HEK293 (cell line): ENCODE data around the gene CAP1.

Source experiments
- CTCF ChIA-PET: fragments of 350-600 bp; formaldehyde crosslinking; extraction: SDS; loops from one replicate; lab custom pipeline; 2021; ENCODE audit warnings: antibody characterized with exemption; lab: Yijun Ruan, JAX
- POLR2A ChIA-PET: fragments of 300-600 bp; formaldehyde crosslinking; extraction: SDS; loops from one replicate; lab custom pipeline; 2020; ENCODE audit warnings: antibody characterized with exemption, inconsistent platforms; lab: Yijun Ruan, JAX
- H3K27ac ChIP-seq: fragments of 200-500 bp; sonication (Bioruptor generic); 2 replicates; pipeline ENCODE4 v1.5.1; 2014; ENCODE audit warnings: low read depth, low read length, control low read depth, inconsistent platforms; ENCODE audit errors: extremely low read depth
- H3K36me3 ChIP-seq, 2 experiments: fragments of 200-500 bp in 1 of 2; sonication (Bioruptor generic) in 1 of 2; 1 replicate in 1 of 2; 2 replicates in 1 of 2; pipeline ENCODE4 v1.5.1; 2014 to 2017; ENCODE audit warnings: inconsistent platforms in 2 of 2, low read length in 2 of 2; ENCODE audit not compliant: control insufficient read depth in 2 of 2, insufficient read depth in 1 of 2
- H3K4me1 ChIP-seq: fragments of 200-500 bp; sonication (Bioruptor generic); 2 replicates; pipeline ENCODE4 v1.5.1; 2014; ENCODE audit warnings: mild to moderate bottlenecking, low read length, inconsistent platforms; ENCODE audit not compliant: control insufficient read depth, insufficient read depth
- H3K4me3 ChIP-seq: 2 replicates; pipeline ENCODE4 v1.5.1; 2011; ENCODE audit warnings: low read depth, mild to moderate bottlenecking, control low read depth, low read length, moderate library complexity
- H3K9me3 ChIP-seq: fragments of 200-500 bp; sonication (Bioruptor generic); 2 replicates; pipeline ENCODE4 v1.5.1; 2014; ENCODE audit warnings: low read depth, low read length, inconsistent platforms; ENCODE audit not compliant: control insufficient read depth, insufficient read depth
- BCL11A ChIP-seq: fragments of 450-650 bp; formaldehyde crosslinking; IDR thresholded peaks from 2 replicates; pipeline ENCODE4 v1.5.1; 2016; ENCODE audit warnings: low read depth, missing biosample characterization, missing genetic modification characterization
- BCL11B ChIP-seq: fragments of 450-650 bp; formaldehyde crosslinking; IDR thresholded peaks from 2 replicates; pipeline ENCODE4 v1.5.1; 2016; ENCODE audit warnings: low read depth, missing biosample characterization, missing genetic modification characterization
- GFI1B ChIP-seq: fragments of 450-650 bp; formaldehyde crosslinking; IDR thresholded peaks from 2 replicates; pipeline ENCODE4 v1.5.1; 2016; ENCODE audit warnings: missing biosample characterization, missing genetic modification characterization
- HIC1 ChIP-seq: fragments of 450-650 bp; formaldehyde crosslinking; IDR thresholded peaks from 2 replicates; pipeline ENCODE4 v1.5.1; 2016; ENCODE audit warnings: missing biosample characterization, missing genetic modification characterization
- KLF1 ChIP-seq: fragments of 450-650 bp; formaldehyde crosslinking; IDR thresholded peaks from 2 replicates; pipeline ENCODE4 v1.5.1; 2016; ENCODE audit warnings: missing biosample characterization, missing genetic modification characterization
- KLF7 ChIP-seq: fragments of 450-650 bp; formaldehyde crosslinking; IDR thresholded peaks from 2 replicates; pipeline ENCODE4 v1.5.1; 2016; ENCODE audit warnings: missing biosample characterization, missing genetic modification characterization, borderline replicate concordance
- KLF8 ChIP-seq: fragments of 450-650 bp; formaldehyde crosslinking; IDR thresholded peaks from 2 replicates; pipeline ENCODE4 v1.5.1; 2016; ENCODE audit warnings: missing biosample characterization, missing genetic modification characterization
- MEIS1 ChIP-seq: sonication (generic); formaldehyde crosslinking; IDR thresholded peaks from 2 replicates; pipeline ENCODE4 v1.8.1; 2022; ENCODE audit warnings: missing genetic modification reagents, mild to moderate bottlenecking, borderline replicate concordance
- MYNN ChIP-seq: fragments of 450-650 bp; formaldehyde crosslinking; IDR thresholded peaks from 2 replicates; pipeline ENCODE4 v1.5.1; 2016; ENCODE audit warnings: missing biosample characterization, missing genetic modification characterization, borderline replicate concordance
- MZF1 ChIP-seq: fragments of 450-650 bp; formaldehyde crosslinking; IDR thresholded peaks from 2 replicates; pipeline ENCODE4 v1.5.1; 2017; ENCODE audit warnings: missing biosample characterization, missing genetic modification characterization, borderline replicate concordance
- OSR2 ChIP-seq: fragments of 450-650 bp; formaldehyde crosslinking; IDR thresholded peaks from 2 replicates; pipeline ENCODE4 v1.5.1; 2016; ENCODE audit warnings: missing biosample characterization, missing genetic modification characterization
- PBX3 ChIP-seq: sonication (generic); formaldehyde crosslinking; IDR thresholded peaks from 2 replicates; pipeline ENCODE4 v1.8.1; 2022; ENCODE audit warnings: mild to moderate bottlenecking, moderate library complexity, missing genetic modification reagents
- PRDM6 ChIP-seq: fragments of 450-650 bp; formaldehyde crosslinking; IDR thresholded peaks from 2 replicates; pipeline ENCODE4 v1.5.1; 2017; ENCODE audit warnings: missing biosample characterization, missing genetic modification characterization
- ZBTB6 ChIP-seq: fragments of 450-650 bp; formaldehyde crosslinking; IDR thresholded peaks from 2 replicates; pipeline ENCODE4 v1.5.1; 2017; ENCODE audit warnings: missing biosample characterization, missing genetic modification characterization
- ZBTB7A ChIP-seq: fragments of 450-650 bp; formaldehyde crosslinking; IDR thresholded peaks from 2 replicates; pipeline ENCODE4 v1.5.1; 2016; ENCODE audit warnings: low read depth, missing biosample characterization, missing genetic modification characterization
- ZBTB8A ChIP-seq: fragments of 450-650 bp; formaldehyde crosslinking; IDR thresholded peaks from 2 replicates; pipeline ENCODE4 v1.5.1; 2016; ENCODE audit warnings: missing biosample characterization, missing genetic modification characterization
- ZFP3 ChIP-seq: fragments of 450-650 bp; formaldehyde crosslinking; IDR thresholded peaks from 2 replicates; pipeline ENCODE4 v1.5.1; 2016; ENCODE audit warnings: low read depth, missing biosample characterization, missing genetic modification characterization
- ZNF223 ChIP-seq: fragments of 450-650 bp; formaldehyde crosslinking; IDR thresholded peaks from 2 replicates; pipeline ENCODE4 v1.5.1; 2016; ENCODE audit warnings: missing biosample characterization, missing genetic modification characterization
- ZNF280C ChIP-seq: fragments of 450-650 bp; formaldehyde crosslinking; IDR thresholded peaks from 2 replicates; pipeline ENCODE4 v1.5.1; 2016; ENCODE audit warnings: missing biosample characterization, missing genetic modification characterization
- ZNF335 ChIP-seq: fragments of 450-650 bp; formaldehyde crosslinking; conservative IDR thresholded peaks from 2 replicates; pipeline ENCODE4 v1.5.1; 2016; ENCODE audit warnings: missing biosample characterization, missing genetic modification characterization
- ZNF585B ChIP-seq: fragments of 450-650 bp; formaldehyde crosslinking; IDR thresholded peaks from 2 replicates; pipeline ENCODE4 v1.5.1; 2016; ENCODE audit warnings: missing biosample characterization, missing genetic modification characterization
- ZNF645 ChIP-seq: fragments of 450-650 bp; formaldehyde crosslinking; IDR thresholded peaks from 2 replicates; pipeline ENCODE4; 2016; ENCODE audit warnings: missing biosample characterization, missing genetic modification characterization
- ZNF707 ChIP-seq: fragments of 450-650 bp; formaldehyde crosslinking; IDR thresholded peaks from 2 replicates; pipeline ENCODE4 v1.5.1; 2016; ENCODE audit warnings: missing biosample characterization, missing genetic modification characterization
- ZNF747 ChIP-seq: fragments of 450-650 bp; formaldehyde crosslinking; IDR thresholded peaks from 2 replicates; pipeline ENCODE4 v1.5.1; 2016; ENCODE audit warnings: missing biosample characterization, missing genetic modification characterization
- ZNF785 ChIP-seq: fragments of 450-650 bp; formaldehyde crosslinking; IDR thresholded peaks from 2 replicates; pipeline ENCODE4 v1.5.1; 2016; ENCODE audit warnings: missing biosample characterization, missing genetic modification characterization
- ZNF792 ChIP-seq: fragments of 450-650 bp; formaldehyde crosslinking; IDR thresholded peaks from 2 replicates; pipeline ENCODE4 v1.5.1; 2016; ENCODE audit warnings: missing biosample characterization, missing genetic modification characterization

The CAP1 gene

GRCh38 chr1:40067023-40067422, 26.5 kb downstream of the CAP1 start:
- Histone ChIP-seq H3K4me1 (no peaks in the 10 kb centered on the region), H3K36me3 (peaks cover 67 to 98% of the 10 kb centered on the region in 2 experiments), H3K9me3 (no peaks in the 10 kb centered on the region), H3K27ac (no peak overlapping the region), H3K4me3 (no peak overlapping the region)
- POLR2A ChIA-PET = no interaction called here
- TF ChIP-seq BCL11A (tag by site-specific recombination) (no peak), ZNF585B (no peak), ZBTB7A (tag by site-specific recombination) (no peak), GFI1B (tag by site-specific recombination) (no peak), PBX3 (CRISPR knock-in tag) (no peak), ZBTB6 (no peak), ZBTB8A (tag by site-specific recombination) (no peak), OSR2 (tag by site-specific recombination) (no peak), ZNF335 (tag by site-specific recombination) (no peak), ZNF747 (tag by site-specific recombination) (no peak), ZNF785 (tag by site-specific recombination) (no peak), BCL11B (tag by site-specific recombination) (no peak), KLF7 (no peak), ZNF792 (no peak), ZNF223 (tag by site-specific recombination) (no peak), KLF8 (tag by site-specific recombination) (no peak), MZF1 (tag by site-specific recombination) (no peak), KLF1 (no peak), MYNN (tag by site-specific recombination) (no peak)
- CTCF ChIA-PET = no interaction called here

- no peaks in the 10 kb centered on the region for H3K9me3 ChIP-seq
- H3K27ac ChIP-seq = no peak overlapping the region
- no peaks in the 10 kb centered on the region for H3K4me1 ChIP-seq
- H3K4me3 ChIP-seq = no peak overlapping the region
- ChIA-PET CTCF (interaction anchor here (0.9 kb wide), 1 partner anchor 148 kb away, joined by 3 read pairs; no protein-coding TSS in a partner anchor), POLR2A (no interaction called here)
- H3K36me3 ChIP-seq = peaks cover 64 to 99% of the 10 kb centered on the region in 2 experiments
- TF ChIP-seq PRDM6 = no peak
- TF ChIP-seq ZNF707 (tag by site-specific recombination) = no peak
- no peak for TF ChIP-seq HIC1 (tag by site-specific recombination)
- no peak for TF ChIP-seq MEIS1
- TF ChIP-seq ZNF645 (tag by site-specific recombination) = no peak
- TF ChIP-seq ZNF280C (tag by site-specific recombination) = no peak
- no peak for TF ChIP-seq ZNF792
- TF ChIP-seq ZFP3 (tag by site-specific recombination) = no peak
Measured at GRCh38 chr1:40067851-40068250, 27.3 kb downstream of the CAP1 start.
